H54 (cell line): Measurements from ENCODE around the gene VWF.
"Not testable (repeated sequence)": the region's sequence is repeated elsewhere in the genome, so short reads cannot be mapped to it uniquely, and the experiment has no call there.

ENCODE experiments used
- DNase-seq: peaks from one replicate; pipeline ENCODE4 v3.0.0; 2011; ENCODE audit warnings: low spot score, mixed read lengths; ENCODE audit not compliant: insufficient read length
- FAIRE-seq: peaks from 3 replicates; lab custom pipeline; 2011; peaks lifted over from hg19 to GRCh38; lab: Jason Lieb, UNC
- POLR2A ChIP-seq: IDR thresholded peaks from 2 replicates; pipeline ENCODE4 v1.6.1; 2011; ENCODE audit warnings: low read depth, mild to moderate bottlenecking, low read length

VWF gene

DNA sequence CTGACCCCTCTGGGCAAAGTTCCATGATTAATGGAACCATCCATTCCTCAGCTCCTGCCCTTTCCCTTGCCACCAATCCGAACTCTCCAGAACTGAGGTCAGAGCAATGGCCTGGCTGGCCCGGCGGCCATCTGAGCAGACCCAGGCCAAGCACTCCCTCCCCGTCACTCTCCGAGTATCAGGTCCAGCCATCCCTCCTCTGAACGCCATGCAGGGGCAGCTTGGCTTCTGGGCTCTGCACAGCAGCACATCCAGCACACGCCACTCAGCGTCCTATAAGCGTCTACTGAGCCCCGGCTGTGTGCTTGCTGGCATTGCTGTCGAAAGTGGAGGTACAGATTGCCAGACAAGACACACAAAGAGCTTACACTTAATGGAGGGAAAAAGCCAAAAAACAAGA is 34.3 kb upstream of the VWF start:
- FAIRE-seq: no peak
- no peak for TF ChIP-seq POLR2A
- no peak for DNase-seq

DNA sequence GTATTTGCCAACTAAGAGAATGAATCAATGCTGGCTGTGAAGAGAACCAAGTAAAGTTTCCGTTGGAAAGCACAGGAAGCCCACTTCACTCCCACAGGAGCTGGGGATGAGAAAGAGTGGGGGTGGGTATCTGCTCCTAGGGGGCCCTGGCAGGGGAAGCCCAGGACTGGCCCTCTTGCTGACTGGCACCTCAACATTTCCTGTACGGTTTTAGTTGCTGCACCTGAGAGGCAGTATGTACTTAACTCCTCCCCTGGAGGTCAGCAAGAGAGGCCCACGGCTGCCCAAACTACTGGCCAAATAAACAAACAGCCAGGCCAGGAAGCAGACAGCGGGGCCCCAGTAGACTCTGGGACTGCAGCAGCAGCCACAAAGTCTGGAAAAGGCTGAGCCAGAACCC is 33.8 kb upstream of the VWF start:
- no peak for FAIRE-seq
- no peak for TF ChIP-seq POLR2A
- DNase-seq: no peak

GRCh38 chr12:6157482-6157881 is 33.0 kb upstream of the VWF start:
- DNase-seq: no peak
- no peak for TF ChIP-seq POLR2A
- FAIRE-seq: no peak

DNA sequence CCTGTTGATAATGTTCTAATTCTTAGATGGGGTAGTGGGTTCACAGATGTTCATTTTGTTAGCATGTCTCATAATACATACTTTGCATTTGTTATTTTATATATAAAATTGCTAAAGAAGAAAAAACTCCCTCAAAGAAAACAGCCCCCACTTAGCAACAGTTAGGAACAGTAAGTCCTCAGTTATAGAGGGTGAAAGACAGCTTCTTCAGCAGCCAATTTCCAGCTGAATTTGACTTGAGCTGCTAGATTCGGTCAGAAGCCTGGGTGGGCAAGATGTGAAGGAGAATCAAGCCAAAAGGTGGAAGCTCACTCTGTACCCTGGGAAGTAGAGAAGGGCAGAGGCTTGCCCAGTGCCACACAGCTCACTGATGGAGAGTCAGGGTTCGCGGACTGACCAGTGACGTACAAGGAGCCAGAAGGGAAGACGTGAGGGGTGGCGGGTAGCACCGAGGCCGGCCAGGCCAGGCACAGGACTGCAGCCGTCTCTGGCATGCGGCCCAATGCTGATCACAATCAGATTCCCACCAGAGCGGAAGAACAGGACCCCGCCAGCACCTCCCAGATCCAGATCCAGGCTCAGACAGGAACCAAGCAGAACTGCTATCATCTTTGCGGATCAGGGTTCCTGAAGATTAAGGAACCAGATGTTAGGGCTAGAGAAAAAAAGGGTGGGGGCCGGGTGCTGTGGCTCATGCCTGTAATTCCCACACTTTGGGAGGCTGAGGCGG is 30.4 kb upstream of the VWF start:
- TF ChIP-seq POLR2A: no peak
- FAIRE-seq (no peak), DNase-seq (no peak)

- FAIRE-seq, DNase-seq: not testable (repeated sequence)
Measured at GRCh38 chr12:6148722-6149121, 24.3 kb upstream of the VWF start.

GRCh38 chr12:6148061-6148460 is 23.6 kb upstream of the VWF start:
- DNase-seq (no peak), FAIRE-seq (no peak)
- no peak for TF ChIP-seq POLR2A

DNA sequence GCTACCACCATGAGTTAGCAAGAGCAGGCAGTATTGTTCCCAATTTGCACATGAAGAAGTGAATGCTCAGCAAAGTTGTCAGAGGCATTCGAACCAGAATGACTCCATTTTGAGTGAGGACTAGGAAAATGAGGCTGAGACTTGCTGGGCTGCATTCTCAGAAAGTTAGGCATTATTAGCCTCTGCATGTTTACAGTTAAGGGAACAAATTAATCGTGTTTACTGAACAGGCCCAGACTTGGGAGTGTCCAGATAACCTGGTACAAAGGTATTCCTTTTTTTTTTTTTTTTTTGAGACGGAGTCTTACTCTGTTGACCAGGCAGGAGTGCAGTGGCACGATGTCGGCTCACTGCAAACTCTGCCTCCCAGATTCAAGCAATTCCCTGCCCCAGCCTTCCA is 22.5 kb upstream of the VWF start:
- DNase-seq: no peak
- no peak for TF ChIP-seq POLR2A
- no peak for FAIRE-seq

DNA sequence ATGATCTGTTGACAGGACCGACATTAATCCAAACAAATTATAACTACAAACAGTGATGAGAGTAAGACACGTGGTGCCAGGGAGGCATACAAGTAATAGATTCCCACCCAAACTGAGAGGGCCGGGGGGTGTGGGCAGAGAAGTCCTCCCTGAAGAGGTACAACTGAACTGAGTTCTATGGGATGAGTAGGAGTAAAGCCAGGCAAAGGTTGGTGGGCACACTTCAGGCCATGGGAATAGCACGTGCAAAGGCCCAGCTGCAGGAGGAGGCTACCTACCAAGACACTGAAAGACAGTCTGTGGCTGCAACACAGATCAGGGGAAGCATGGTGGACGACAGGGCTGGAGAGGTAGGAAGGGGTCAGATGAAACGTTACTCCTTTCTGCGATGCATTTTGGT is 22.0 kb upstream of the VWF start:
- DNase-seq (no peak), FAIRE-seq (no peak)
- no peak for TF ChIP-seq POLR2A

GRCh38 chr12:6145564-6145963 is 21.1 kb upstream of the VWF start:
- FAIRE-seq: no peak
- no peak for DNase-seq
- no peak for TF ChIP-seq POLR2A

GRCh38 chr12:6143303-6143675 is 18.8 kb upstream of the VWF start:
- TF ChIP-seq POLR2A: no peak
- FAIRE-seq (no peak), DNase-seq (no peak)

- not testable (repeated sequence) for DNase-seq, FAIRE-seq
Measured at GRCh38 chr12:6142368-6143302, 18.2 kb upstream of the VWF start.

DNA sequence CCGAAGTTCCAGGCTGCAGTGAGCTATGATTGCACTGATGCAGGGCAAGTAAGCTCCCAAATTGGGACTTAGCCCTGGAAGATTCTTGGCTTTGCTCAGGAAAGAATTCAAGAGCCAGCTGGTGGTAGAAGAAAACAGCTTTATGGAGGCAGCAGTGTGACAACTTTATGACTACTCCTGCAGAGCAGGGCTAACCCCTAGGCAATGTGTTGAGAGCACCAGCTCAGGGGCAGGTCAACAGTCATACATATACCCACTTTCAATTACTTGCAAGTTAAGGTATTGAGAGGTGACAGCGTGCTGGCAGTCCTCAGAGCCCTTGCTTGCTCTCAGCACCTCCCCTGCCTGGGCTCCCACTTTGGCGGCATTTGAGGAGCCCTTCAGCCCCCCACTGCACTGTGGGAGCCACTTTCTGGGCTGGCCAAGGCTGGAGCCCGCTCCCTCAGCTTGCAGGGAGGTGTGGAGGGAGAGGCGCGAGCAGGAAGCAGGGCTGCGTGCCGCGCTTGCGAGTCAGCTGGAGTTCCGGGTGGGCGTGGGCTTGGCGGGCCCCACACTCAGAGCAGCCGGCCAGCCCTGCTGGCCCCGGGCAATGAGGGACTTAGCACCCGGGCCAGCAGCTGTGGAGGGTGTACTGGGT is 17.4 kb upstream of the VWF start:
- not testable (repeated sequence) for DNase-seq, FAIRE-seq

GRCh38 chr12:6140651-6141447 is 16.4 kb upstream of the VWF start:
- TF ChIP-seq POLR2A: no peak
- FAIRE-seq: no peak
- no peak for DNase-seq
